ENCODE measurements around the gene EPYC.
"Not testable (repeated sequence)": the region's sequence is repeated elsewhere in the genome, so short reads cannot be mapped to it uniquely, and the experiment has no call there.

EPYC gene

DNA sequence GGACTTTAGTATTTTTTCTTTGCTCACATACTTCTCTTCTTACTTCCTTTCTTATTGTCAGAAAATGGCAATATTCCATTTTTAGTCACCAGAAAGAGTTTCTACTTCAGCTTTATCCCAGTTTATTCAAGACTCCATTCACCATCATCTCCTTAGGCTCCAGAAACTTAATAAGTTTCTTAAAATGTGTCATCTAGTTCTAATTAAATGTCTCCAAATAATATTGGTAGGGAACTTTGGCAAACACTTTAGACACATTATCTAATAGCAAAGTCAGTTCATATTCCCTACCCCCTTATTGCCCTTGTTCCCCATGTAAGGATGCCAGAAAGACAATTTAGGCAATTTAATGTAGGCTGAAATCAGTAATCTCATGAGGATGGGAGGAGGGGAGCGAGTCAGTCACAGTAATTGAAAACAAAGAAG, 15.1 kb downstream of the EPYC start:
- no peak for DNase-seq

DNA sequence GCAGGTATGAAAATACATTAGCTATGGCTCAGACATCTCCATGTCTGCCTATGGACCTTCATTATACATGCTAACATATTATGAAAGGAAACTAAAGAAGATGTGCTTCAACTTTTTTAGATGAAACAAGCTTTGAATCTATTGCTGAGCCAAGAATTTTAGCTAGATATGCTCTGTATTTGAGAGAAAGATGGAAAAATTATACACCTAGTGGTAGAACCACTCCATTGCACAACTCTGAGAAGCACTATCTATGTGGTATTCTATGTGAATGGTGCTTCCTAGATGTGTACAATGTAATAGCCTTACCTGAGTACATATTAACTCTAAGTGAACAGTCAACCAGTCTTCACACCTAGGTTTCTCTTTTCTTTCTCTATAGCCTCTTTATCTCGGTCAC, 17.3 kb downstream of the EPYC start:
- no peak for DNase-seq

DNA sequence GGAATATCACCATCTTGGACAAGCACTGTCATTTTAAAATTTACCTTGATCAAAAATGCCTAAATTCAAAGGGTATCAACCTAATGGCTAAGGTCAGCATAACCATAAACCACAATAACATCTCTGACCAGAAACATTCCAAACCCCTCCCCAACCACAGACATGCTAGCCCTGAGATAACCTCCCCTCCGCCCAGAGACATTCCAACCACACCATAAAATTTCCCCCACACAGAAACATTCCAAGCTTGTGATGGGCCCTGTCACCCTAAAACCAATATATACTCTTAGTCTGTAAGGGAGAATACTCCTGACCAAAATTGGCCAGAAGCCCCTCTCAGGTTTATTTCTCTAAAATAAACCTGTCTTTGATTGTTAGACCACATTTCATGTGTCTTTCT, 17.7 kb downstream of the EPYC start:
- no peak for DNase-seq

DNA sequence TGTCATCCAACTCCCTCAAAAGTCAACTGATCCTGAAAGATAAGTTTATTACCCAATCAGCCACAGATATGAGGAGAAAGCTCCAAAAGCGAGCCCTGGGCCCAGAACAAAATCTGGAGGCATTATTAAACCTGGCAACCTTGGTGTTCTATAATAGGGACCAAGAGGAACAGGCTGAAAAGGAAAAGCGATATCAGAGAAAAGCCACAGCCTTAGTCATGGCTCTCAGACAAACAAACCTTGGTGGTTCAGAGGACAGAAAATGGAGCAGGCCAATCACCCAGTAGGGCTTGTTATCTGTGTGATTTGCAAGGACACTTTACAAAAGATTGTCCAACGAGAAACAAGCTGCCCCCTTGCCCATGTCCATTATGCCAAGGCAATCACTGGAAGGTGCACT, 19.4 kb downstream of the EPYC start:
- not testable (repeated sequence) for DNase-seq

DNA sequence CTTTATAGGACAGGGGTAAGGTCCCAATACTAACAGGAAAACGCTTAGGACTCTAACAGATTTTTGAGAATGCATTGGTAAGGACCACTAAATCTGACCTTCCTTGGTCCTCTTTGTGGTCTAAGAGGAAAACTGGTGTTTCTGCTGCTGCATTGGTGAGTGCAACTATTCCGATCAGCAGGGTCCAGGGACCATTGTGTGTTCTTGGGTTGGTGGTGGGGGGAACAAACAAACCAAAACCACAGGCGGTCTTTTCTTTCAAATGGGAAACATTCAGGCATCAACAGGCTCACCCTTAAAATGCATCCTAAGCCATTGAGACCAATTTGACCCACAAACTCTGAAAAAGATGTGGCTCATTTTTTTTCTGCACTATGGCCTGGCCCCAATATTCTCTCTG, 20.7 kb downstream of the EPYC start:
- no peak for DNase-seq

DNA sequence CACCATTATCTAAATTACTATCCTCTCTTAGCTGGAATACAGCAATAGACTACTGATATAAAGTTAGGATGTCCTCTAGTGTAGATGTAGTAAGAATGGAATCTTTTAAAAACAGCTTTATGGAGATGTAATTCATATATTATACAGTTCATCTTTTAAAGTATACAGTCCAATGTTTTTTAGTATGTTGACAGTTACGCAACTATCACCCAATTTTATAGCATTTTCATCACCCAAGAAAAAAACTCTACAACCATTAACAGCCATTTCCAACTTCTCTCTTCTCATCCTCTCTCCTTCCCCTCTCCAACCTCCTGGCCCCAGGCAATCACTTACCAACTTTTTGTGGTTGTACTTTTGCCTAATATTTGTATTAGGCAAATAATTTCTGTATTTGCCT, 22.6 kb downstream of the EPYC start:
- DNase-seq = no peak

DNA sequence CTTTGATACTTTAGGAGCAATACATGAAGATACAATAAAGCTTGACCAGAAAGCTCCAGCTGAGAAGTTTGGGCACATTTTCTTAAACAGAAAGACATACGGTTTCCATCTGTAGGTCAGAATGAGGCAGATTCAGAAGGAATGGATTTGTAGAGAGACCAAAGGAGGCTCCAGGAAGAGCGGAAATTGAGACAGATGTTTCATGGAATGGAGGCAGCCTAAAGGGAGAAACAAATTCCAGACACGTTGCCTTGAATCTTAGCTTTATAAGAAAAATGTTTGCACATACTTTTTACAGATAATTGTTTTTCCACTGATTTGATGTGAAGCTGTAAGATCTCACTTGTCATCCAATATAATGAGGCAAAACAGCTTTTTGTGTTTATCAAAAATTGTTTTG, 24.8 kb downstream of the EPYC start:
- DNase-seq = no peak

DNA sequence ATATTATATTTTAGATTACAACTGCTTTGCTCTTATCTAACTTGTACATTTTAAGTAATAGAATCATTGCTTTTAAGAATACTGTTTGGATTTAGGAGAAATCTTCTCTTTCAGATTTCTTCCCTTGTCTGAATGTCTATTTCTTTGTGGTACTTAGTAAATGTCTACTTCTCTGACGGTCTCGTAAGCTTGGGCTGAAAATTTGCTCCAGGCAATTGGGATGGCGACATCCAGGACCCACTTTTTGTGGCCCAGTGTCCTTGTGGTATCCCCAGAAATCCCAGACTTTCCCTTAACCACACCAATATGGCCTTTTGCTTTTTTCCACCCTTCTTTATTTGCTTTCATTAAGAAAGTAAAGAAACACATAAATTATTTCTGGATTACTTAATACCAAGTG, 25.8 kb downstream of the EPYC start:
- no peak for DNase-seq

DNA sequence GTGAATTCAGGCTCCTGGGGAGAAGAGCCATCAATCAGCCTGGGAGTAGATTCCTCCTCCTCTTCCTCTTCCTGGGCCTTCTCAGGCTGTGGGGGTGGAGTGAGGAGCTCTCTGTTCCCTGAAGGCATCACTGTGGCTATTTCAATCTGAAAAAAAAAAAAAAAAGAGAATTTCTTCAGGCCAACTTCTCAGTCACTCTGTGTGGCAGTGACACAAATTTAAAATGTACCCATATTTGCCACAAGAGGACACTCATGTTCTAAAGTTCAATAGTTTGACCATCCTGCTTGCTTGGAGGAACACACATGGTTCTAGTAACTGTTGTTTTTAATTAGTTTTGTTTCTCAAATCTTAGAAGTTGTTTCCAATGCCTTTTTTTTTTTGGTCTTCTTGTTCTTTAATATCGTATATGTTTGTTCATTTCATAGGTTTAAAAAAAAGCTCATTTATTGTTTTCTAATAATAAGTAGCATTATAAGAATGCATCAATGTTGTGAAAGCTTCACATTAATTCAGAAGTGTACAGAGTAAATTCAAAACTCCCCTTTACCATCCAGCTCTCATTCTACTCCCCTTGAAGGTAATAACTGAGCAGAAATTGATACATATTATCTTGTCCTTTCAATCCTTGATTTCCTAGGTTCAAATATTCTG, 26.5 kb downstream of the EPYC start:
- no peak for DNase-seq

DNA sequence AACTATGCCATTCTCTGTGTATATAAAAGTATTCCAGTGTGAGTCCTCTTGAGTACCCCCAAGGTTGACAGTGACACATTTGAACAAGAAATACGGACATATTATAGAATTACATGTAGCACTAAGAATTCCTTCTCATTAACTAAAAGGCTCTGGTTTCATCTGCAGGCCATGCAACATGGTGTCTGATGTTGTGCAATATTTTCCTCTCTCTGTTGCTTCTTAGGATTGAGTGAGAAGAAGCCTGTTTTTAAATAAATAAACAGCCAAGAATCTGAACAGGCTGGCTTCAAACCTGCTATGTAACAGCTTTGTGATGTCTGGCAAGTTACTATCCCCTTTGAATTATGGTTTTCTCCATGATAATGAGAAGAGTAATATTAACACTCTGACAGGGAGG, 27.5 kb downstream of the EPYC start:
- DNase-seq = no peak

DNA sequence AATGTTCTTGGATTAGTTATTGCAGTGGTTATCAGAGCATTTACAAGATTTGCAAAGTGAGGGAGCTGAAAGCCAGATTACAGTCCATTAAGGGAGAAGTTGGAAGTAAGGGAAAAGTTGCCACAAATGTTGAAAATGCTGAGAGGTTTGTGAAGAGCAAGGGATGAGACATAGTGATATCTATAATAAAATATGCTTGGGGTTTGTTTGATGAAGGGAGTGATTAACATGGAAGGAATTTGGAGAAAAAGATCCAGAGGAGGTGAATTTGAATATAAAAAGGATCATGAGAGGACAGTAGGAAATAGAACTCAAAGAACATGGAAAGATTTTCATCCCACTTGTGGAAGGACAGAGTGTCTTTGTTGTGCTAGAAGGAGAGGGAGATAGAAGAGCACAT, 30.5 kb downstream of the EPYC start:
- no peak for DNase-seq

DNA sequence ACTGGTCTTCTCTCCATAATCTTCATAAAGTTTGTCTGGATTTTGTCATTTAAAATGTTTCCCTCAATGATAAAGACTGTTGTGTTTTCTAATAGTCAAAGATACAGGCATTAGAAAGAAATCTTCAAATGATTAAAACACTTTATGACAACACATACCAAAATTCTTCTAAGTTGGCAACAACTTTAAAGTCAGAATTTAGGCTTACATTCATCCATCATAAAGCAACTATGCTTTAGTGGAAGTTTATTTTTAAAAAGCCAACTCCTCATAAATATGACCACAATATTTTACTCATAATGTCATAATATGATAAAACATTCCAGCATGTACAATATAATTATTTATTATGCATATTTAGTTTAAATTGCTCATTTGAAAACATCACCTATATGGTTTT, 32.5 kb downstream of the EPYC start:
- DNase-seq = no peak

DNA sequence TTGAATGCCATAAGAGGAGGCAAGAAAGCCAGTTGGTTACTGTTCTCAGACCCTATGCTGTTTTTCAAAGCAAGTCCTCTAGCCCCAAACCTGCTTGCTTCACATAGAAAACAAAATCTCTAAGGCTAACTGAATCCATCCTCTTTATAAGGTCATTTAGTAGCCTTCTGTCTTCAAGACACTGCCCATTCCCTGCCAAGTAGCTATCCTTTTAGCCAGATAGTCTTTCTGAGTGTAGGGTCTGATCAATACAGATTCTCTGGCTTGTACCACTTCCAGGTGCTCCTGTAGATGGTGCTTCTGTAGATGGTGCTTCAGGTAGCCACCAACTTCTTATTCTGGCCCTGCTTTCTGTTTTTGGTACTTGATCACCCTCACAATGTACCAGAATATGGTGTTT, 33.9 kb downstream of the EPYC start:
- DNase-seq = no peak

DNA sequence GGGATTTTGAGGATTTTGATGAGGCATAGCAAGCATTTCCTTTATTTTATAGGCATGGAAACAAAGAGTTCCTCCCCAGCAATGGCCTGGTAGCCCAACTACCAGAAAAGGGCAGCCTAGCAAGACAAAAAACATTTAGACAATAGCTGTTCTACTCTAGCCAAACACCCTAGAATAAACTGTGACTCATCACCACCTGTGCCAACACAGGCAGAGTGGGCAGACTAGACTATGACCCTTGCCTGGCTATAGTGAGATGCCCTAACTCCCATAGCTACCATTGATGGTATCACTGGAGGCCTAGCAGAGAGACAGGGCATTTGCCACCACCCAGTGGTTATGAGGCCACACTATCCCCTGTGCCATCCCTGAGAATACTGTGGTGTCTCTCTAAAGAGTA, 34.3 kb downstream of the EPYC start:
- no peak for DNase-seq

DNA sequence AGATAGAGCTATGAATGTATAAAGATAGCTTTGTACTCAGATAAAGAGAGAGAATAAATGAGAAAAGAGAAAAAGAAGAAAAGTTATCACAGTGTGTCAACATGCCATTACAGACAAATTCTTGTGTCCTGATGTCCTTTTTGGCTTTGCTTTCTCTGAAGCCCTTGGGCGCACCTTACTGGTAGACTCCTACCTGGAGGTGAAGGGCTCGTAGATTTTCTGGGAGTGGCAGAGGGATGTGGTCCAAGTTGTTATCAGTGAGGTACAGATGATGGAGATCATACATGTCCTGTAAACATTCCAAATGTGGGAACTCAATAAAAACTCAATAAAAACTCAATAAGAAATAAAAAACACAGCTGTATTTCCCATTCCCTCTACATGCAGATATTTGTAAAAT, 34.9 kb downstream of the EPYC start:
- DNase-seq = no peak

DNA sequence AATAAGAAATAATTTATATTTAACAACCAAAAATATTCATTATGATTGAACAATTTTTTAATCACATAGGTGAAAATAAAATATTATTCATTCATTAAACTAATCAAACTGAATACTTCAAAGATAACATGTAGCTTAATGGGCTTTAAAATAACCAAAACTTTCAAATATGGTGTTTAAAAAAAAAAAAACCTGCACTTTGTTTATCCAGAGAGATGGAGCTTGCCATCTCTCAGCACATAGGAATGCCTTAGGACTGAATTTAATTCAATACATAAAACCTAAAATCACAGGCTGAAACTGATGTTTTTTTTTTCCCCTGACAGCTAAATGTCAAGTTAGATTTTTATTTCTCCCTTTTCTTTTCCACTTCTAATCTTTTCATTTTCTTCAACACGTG, 35.4 kb downstream of the EPYC start:
- DNase-seq = no peak

DNA sequence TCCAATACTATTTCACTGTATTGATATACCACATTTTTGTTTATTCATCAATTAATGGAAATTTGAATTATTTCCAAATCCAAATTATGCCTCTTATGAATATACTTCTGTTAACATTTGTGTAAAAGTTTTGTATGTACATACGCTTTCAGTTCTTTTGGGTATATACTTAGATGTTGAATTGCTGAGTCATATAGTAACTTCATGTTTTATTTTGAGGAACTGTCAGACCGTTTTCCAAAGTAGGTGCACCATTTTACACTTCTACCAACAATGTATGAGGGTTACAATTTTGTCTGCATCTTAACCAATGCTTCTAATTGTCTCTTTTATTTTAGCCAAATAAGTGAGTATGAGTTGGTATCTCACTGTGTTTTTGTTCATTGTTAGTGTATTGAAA, 39.6 kb downstream of the EPYC start:
- DNase-seq = no peak

DNA sequence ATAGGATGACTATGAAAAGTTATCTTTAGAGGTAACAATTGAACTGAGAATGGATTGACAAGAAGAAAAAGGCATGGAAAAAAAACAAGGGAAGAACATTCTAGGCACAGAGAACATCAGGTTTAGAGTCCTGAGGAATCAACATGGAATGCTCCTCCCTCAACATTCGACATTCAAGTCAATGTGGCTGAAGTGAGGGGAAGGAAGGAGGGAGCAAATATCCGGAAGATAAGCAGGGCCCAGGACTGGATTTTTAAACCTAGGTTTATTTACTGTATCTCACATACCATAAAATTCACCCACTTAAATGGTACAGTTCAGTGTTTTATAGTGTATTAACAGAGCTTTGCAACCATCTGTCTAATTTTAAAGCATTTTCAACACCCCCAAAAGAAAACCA, 40.2 kb downstream of the EPYC start:
- no peak for DNase-seq

DNA sequence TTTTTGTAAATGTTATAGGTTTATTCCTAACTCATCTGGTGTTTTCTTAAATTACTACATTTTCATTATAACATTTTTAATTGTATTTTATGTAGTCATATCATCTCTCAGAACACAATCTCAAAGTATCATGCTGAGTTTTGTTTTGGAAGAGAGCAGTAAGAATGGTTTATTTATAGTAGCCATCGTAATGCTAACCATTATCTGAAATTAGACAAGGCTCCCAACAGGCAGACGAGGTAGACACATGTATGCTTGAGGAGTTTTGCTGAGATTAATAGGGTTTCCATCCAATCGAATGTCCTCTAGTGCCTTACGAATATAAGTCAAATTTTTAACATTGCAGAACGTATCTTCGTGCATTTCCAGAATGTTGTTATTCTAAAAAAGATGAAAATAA, 40.8 kb downstream of the EPYC start:
- DNase-seq = no peak

DNA sequence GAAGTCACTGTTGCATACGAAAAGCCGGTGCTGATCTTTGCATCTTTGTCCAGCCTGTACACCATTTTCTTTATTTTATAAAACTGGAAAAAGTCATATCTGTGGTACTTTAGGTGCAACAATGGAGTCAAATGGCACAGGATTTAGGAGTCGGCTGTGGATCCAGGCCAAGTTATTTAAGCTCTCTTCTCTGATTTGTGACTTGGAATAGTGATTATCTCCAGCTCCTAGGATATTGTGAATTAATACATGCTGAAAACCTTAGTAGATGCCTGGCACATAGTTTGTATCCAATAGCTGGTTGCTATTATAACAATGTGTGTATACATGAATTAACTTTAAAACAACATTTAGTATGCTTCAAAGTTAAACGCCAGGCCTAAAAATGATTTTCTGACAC, 43.6 kb downstream of the EPYC start:
- no peak for DNase-seq

DNA sequence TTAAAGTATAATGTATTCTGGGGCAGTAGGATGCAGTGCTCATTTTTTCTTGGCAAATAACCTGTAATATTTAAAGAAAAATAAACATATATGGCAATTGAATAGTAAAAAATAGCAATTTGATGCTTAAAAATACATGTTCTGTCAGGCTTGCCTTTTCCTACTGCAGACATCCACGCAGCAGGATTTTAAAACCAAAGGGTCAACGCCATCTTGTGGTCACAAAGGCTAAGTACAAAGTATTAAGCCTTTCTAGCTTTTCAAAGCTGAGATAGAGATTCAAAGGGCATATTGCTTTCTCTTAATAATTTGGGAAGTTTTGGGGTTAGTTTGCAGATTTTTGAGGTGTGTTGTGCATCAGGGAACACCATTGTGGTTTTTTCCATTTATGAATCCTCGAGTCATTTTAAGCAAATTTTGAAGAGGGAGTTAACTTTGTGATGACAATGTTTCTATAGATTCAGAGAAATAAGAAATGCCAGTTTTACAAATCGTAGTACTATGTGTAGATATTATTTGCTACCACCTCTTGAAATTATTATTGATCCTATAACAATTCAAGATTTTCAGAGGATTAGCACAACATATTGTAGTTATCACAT, 45.1 kb downstream of the EPYC start:
- no peak for DNase-seq

DNA sequence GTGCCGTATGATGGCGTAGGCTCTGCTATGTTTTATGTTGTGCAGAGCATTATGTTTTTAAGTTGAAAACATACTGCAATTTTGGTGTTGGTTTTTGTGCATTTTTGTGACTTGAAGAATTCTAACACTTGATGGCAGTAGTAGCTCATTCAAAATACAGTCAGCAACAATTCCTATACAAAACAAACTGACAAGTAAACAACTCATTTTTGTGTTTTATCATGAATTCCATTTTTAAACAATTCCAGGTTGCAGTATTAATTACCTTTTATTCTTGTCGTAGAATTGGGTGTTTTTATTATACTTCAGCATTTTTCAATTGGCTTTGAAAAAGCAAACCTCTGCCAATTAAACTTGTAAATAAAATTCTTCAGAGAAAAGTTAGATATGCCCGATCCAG, 45.7 kb downstream of the EPYC start:
- DNase-seq = no peak

DNA sequence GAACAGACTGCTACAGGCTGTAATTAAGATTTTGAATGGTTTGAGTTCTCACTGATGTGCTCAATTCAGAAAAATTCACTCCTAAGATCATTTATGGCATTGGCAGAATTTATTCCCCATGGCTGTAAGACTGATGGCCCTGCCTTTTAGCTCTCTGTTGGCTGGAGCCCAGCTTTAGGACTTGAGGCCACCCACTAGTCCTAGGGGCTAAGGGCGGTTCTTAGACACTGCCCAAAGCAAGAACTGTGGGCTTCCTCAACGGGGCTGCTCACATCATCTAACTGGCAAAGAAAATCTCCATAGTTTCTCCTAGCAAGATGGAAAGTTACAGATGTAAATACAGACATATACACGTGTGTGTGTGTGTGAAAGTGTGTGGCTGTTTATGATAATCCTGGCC, 46.4 kb downstream of the EPYC start:
- DNase-seq = no peak

DNA sequence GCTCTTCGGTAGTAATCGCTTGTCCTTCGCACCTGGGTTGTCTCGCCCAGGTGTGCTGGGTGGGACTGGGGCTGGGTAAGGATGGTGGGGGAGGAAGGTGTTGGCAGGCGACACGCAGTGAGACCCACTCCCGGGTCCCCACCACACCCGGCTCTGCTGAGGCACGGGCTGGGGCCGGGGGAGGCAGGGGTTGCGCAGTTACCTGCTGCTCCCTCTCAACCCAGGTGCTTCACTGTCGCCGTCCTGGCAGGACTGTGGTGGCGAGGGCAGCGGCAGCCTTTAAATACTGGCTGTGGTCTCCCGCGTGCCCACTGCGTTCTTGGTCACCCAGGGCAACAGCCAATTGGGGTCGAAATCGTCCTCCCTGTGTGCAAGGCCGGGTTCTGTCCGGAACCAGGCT, 49.9 kb downstream of the EPYC start, which contains the start of gene CCER1:
Gene CCER1, minus strand, starts transcription at position 256 of the 400 bp plus-strand sequence. CDS start 434 bp downstream, outside the sequence.
- DNase-seq = no peak

DNA sequence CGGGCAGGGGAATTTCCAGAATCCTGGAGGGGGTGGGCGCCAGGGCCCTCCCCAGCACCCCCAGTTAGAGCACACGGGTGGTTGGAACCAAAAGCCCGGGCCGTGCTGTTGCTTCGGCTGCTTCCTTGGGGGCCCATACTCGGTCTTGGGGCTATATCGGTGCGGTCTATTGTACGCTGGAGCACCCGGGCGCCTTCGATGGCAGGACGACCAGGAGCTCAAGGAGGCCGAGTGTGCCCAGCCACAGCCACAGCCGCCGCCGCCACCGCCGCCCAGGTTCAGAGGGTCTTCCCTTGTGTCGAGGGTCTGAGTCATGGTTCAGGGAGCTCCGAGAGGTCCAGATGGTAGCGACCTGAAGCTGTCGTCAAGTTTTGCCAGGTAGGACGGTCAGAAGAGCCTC, 50.3 kb downstream of the EPYC start:
- no peak for DNase-seq

All from activated T-cell treated with anti-CD3 and anti-CD28 coated beads for 4 hours (primary cell).